GM19324 (cell line): ENCODE data around the gene POLR2B.
"Not testable (repeated sequence)": the region's sequence is repeated elsewhere in the genome, so short reads cannot be mapped to it uniquely, and the experiment has no call there.

ENCODE experiments used
- ATAC-seq: cut with Tn5 transposase; IDR thresholded peaks from one replicate; pipeline ENCODE4 v1.9.1; 2021; ENCODE audit warnings: mild to moderate bottlenecking, moderate library complexity; ENCODE audit not compliant: unreplicated experiment, low FRiP score

Gene POLR2B

DNA sequence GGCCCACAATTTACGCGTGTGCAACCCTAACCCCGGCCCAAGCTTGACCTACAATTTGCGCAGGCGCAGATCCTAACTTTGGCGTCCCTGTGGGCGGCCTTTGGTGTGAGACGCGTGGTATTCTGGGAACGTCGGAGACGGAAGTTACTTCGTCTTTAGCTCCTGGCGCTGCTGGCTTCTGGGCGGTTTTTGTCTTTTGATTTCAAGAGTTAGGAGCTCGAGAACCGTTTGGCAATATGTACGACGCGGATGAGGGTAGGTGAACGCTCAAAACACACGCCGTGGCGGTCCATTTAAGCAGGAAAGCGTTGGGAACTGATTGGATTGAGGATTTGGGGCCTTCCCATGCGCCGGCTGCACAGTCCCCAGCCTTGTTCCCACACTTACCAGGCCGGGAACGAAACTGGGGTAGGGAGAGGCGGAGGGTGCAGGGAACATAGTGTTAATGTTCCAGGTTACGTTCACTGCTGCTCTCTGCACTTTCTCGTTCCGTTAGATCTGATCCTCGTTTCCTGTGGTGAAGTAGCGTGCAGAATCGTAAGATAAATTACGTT is at the start of gene POLR2B:
POLR2B (plus strand) TSS at position 147 of the 554 bp plus-strand sequence; CDS start at position 237, 90 bp downstream.
- peak; percentile 52 for ATAC-seq

DNA sequence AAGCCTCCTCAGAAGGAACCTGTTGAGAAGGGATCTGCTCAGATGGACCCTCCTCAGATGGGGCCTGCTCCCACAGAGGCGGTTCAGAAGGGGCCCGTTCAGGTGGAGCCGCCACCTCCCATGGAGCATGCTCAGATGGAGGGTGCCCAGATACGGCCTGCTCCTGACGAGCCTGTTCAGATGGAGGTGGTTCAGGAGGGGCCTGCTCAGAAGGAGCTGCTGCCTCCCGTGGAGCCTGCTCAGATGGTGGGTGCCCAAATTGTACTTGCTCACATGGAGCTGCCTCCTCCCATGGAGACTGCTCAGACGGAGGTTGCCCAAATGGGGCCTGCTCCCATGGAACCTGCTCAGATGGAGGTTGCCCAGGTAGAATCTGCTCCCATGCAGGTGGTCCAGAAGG is 48.1 kb upstream of the POLR2B start:
- ATAC-seq: no peak

DNA sequence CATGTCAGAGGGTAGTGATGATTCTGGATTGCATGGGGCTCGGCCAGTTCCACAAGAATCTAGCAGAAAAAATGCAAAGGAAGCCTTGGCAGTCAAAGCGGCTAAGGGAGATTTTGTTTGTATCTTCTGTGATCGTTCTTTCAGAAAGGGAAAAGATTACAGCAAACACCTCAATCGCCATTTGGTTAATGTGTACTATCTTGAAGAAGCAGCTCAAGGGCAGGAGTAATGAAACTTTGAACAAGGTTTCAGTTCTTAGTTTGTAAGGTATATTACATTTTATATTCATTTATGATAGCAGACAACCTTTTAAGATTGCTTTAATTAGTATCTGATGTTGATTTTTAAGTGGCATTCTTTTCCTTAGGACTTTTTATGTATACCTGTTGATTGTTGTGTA is 46.8 kb upstream of the POLR2B start:
- ATAC-seq: no peak

DNA sequence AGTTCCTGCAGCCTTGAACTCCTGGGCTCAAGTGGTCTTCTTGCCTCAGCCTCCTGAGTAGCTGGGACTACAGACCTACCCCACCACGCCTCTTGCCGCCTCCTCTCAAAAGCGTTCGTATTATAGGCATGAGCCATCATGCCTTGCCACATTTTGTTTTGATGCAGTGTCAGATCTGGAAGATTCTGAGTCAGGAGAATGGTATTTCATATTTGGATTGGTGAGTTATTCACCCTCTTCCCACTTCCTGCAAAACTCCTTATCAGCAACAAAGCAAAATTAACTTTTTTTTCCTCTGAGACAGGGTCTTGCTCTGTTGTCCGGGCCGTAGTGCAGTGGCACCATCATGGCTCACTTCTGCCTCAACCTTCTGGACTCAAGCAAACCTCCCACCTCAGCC is 41.4 kb upstream of the POLR2B start:
- ATAC-seq: no peak

DNA sequence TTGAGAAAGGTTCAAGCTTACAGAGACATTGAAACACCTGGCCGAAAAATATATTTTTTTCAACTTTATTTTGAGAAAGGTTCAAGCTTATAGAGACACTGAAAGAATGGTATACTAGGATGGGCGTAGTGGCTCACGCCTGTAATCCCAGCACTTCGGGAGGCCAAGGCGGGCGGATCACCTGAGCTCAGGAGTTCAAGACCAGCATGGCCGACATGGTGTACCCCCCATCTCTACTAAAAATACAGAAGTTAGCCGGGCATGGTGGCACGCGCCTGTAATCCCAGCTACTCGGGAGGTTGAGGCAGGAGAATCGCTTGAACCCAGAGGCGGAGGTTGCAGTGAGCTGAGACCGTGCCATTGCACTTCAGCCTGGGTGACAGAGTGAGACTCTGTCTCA is 38.9 kb upstream of the POLR2B start:
- ATAC-seq: not testable (repeated sequence)

DNA sequence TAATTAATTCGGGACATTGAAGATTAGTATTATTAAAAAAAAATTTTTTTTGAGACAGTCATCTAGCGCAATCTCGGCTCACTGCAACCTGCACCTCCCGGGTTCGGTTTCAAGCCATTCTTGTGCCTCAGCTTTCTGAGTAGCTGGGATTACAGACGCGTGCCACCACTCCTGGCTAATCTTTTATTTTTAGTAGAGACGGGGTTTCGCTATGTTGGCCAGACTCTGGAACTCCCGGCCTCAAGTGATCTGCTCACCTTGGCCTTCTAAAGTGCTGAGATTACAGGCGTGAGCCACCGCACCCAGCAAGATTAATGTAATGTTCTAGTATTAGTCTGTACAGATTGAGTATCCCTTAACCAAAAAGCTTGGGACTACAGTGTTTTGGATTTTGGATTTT is 38.3 kb upstream of the POLR2B start:
- no peak for ATAC-seq

DNA sequence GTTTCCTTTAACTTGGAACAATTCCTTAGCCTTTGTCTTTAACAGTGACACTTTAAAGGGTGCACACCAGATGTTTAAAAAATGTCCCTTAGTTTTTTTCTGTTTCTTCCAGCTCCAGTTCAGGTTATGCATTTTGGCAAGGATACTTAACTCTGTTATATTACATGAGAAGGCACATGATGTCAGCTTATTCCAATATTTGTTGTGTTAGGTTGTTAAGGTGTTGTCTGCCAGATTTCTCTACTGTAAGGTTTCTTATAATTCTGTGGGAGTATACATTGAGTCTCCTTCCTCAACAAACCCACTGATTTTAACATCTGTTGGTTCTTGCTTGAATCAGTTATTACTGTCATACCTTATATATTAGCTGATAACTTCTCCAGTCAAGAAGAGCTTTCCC is 37.7 kb upstream of the POLR2B start:
- ATAC-seq: no peak

DNA sequence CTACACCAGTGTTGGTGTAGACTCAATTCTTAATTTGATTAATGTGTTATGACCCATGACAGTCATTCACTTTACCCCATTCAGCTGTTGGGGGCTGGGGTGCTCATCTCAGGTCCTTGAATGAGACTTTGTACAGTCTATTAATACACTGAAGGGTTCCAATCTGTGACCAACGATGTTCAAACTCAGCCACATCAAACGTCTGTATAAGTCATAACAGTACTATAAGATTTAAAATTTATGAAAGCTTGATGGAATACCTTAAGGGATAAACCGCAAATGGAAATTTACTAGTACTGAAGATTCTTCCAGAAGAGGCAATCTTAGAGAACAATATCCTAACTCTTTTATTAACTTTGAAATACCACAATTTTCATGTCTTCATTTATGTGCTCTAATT is 37.3 kb upstream of the POLR2B start:
- no peak for ATAC-seq

DNA sequence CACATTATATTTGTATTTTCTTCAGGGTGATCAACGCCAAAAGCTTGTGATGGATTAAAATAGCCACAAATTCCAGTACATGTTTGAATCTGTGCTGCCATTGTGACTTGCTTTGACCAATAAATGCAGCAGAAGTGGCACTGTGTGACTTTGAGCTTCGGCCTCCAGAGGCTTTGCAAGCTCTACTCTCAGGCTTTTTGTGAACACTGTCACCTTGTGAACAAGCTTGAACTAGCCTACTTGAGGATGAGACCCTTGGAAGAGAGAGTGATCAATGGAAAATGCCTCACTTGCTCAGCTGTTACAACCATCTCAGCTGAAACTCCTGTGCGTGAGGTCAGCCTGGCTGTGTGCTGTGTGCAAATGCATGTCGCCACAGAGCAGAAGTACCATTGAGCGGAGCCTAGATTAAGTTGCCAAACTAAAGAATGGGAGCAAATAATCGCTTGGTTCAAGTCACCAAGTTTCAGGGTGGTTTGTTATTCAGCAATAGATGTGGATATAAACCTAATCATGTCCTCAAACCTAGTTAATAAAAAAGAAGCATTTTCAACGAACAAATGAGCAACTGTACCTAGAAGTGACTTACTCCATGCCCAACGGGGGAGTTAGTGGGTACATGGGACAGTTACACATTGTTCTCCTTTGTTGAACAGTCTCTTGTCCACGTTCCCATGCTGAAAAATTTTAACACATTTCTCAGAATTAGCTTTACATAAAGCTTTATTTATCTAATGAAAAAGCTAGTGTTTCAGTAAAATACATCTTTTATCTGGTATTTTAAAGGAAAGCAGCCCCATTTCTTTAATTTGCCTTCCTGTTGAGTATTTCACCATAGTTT is 24.8 kb upstream of the POLR2B start:
- no peak for ATAC-seq

DNA sequence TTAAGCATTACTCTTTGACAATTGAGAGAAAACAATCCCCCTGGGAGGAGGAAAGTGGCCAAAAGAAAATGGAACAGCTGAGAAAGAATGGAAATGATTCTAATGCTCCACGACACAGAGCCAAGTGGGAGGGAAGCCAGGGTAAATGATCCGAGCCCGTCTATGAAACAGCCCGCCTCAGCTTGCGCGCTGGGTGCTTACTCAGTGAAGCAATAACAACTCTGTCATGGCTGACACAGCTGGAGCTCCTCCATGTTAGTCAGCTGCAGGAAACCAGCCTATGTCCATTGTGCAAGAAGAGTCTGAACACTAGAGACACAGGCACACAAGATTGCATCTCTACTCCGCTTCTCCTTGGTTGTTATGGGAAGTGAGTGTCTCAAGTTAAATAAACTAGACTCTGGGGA is 20.6 kb upstream of the POLR2B start:
- no peak for ATAC-seq

DNA sequence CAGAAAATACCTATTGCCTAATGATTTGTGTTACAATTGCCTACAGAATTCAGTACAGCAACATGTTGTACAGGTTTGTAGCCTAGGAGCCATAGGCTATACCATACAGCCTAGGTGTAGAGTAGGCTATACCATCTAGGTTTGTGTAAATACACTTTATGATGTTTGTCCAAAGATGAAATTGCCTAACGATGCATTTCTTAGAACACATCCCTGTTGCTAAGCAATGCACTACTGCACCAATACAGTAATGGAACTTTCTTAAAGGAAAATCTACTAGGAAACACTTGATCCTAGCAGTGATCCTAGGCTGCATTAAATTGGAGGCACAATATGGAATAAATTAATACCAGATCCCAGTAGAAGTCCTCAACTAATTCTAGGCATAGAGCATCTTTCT is 19.6 kb upstream of the POLR2B start:
- ATAC-seq: no peak

DNA sequence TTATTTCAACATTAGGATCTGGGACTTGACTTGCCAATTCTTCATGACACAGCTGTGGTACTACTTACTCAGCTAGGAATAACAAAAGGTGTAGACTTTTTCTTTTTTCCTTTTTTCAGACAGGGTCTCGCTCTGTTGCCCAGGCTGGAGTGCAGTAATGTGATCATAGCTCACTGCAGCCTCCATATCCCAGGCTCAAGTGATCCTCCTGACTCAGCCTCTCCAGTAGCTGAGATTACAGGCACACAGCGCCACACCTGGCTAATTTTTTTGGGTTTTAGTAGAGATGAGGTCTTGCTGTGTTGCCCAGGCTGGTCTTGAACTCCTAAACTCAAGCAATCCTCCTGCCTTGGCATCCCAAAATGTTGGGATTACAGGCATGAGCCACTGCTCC is 17.6 kb upstream of the POLR2B start:
- ATAC-seq: no peak

DNA sequence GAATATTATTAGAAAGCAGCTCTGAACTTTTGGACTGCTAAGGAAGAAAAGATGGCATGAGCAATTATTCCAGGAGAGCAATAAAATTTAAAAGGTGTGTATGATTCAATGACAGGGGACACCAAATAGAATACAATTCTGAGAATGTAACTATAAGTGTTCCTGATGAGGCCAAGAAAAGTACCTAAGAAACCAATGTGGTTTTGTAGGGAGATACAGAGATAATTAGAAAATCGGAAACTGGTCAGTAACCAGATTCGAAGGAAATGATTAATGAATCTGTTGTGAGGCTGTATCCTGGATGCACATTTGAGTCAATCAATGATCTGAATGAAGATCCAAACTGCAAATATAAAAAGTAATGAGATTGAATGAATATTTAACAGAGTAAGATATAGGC is 7.3 kb upstream of the POLR2B start:
- no peak for ATAC-seq

DNA sequence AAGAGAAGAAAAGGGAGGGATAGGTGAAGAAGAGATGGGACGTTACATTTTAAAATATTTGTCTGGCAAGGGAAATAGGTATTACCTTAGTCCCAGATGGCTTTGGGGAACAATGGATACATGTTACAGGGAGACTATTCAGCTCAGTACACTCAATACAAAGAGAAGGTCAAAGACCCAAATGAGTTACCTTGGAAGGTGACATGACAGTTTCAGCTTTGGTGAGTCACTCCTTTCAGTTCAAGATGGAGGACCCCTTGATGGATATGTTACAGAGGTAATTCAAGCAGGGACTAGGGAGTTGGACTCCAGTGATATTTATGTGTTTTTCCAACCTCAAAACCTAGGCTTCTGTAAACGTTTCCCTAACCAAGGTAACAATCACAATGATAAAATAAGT is 6.3 kb upstream of the POLR2B start:
- no peak for ATAC-seq

DNA sequence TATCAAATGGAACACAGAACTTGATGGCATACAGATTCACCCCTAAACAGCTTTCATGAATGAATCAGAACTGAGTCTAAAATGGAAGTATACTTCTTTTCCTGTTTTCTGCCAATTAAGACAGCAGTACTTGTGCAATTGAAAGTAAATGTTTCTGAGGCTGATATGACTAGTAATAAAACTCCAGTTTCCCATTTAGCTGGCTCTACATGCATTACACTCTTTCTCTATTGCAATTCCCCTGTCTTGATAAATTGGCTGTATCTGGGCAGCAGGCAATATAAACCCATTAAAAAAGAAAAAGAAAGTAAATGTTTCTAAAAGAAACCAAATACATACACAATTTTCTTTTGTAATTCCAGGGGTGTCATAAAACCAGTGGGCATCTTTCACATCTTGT is 5.9 kb upstream of the POLR2B start:
- ATAC-seq: no peak

DNA sequence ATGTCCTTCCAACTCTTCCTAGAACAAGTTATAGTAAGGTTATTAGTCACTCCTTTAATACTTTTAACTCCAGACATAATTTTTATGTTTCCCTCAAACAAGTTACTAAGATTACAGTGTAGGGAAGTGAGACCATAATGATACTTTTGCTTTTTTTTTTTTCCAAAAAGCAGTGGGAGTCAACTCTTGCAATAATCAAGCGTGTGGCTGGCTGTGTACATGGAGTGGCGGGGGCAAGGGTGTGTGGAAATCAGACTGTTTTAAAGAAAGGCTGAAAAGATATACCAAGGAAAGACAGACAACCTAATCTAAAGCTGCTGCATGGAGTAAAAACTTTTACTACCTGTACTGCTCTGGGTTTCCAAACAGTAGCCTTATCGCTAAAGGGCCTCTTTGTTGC is 5.4 kb upstream of the POLR2B start:
- ATAC-seq: no peak

DNA sequence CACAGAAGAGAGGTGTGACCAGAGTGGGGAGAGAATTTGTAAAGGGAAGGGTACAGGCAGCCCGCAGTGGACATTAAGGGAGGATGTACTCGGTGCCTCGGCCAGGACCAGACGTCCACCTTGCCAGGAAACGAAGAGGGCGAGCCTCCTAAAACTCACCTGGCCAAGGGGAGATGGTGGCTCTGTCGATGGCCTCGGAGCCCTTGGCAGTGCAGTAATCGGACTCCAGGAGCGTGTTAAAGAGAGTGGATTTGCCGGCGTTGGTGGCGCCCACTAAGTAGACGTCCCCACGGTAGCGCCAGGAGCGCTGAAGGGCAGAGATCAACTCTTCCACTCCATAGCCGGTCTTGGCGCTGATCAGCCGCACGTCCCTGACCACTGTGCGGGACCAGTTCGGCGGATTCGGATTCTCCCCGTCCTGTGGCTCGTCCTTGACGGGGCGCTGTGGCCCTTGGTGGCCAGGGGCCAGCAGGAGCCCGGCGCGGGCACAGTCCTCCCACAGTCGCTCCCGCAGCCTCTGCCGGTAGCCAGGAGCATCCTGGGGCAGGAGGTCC is 2.3 kb upstream of the POLR2B start:
- ATAC-seq: no peak

DNA sequence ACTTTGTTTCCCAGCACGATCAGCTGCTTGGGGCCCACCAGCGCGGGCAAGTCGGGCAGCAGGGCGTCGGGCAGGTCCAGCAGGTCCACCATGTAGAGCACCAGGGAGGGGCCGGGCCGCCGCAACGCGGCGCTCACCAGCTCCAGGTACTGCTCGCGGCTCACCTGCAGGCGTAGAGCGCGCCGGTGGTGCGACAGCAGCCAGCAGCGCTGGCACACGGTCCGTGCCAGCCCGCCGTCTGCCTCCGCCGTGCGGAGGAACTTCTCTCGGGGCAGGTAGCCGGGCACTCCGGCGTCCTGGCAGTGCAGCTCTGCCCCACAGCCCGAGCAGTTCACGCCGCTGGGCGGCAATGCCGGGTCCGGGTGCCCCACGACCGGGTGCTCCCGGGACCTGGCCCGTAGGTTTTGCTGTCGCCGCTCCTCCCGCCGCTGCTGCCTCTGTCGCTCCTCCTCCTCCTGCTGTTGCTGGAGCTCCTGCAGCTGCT is 1.8 kb upstream of the POLR2B start:
- peak; percentile 38 for ATAC-seq

DNA sequence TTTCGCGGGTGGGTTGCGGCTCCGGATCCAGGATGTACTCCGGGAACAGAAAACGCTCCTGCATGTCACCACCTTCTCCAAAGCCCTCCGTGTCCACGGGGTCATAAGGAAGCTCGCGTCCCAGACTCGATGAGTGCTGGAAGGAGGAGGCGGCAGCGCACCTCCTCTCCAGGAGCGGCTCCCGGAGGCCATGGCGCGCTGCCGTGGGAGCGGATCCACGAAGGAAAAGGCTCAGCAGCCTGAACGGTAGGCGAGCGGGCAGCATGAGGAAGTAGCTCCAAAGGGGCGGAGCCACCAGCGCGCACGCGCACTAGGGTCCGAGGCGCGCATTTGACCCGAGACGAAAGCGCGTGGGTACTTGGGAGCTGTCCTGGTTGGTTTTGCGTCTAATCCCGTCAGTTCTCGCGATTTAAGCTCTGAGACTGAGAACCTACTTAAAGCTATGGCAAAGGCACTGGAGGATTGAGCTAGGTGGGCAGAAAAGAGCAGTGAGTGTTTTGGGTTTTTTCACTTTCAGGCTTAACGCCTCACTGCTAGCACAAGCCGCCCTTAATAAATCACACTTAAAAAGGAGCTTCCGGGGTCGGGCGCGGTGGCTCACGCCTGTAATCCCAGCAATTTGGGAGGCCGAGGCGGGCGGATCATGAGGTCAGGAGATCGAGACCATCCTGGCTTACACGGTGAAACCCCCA is 1.2 kb upstream of the POLR2B start, which contains the start of gene NOA1:
NOA1 (minus strand) TSS at position 286 of the 692 bp plus-strand sequence; CDS start at position 265, 21 bp downstream.
- ATAC-seq: peak; percentile 84

DNA sequence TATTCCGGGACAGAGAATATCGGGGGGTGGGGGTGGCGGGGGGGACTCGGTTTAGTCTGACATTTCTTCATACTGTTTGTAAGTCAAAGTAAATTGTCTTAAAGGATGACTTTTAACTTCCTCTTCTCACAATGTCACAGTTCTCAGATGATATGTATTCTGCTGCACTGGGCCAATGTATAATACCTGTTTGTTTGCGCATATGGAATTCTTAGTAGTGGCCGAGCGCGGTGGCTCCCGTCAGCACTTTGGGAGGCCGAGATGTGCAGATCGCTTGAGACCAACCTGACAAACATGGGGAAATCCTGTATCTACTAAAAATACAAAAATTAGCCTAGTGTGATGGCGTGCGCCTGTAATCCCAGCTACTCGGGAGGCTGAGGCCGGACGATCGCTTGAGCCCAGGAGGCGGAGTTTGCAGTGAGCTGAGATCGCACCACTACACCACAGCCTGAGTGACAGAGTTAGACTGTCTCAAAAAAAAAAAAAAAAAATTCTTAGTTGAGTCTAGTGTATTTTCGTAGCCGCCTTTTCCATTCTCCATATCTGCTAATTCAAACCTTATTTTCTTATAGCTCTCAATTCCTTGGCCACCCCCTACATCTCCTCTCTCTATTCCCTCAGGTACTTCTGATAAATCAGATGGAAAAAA is 851 bp downstream of the POLR2B start:
- ATAC-seq: no peak

DNA sequence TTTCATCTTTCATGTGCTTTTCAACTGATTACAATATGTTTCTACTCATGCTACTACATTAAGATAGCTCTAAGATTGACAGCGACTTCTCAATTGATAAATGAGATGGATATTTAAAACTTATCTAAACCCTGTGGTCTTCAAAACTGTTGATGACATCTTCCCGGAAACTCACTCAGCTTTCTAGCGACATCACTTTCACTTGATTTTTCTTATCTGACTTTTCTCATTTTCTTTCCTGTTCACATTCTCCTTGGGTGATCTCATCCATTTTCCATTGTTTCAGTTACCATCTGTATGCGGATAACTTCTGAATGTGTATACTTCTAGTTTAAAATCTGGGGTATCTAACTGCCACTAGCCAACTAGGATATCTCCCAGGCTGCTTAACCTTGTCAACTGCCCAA is 3.1 kb downstream of the POLR2B start:
- no peak for ATAC-seq
